Forelimb muscle (tissue), 1 donor: ENCODE results near the gene PIH1D1. TPM values are rescaled to one million over a fixed set of nuclear protein-coding genes. Genes with fewer than 3 reads are reported as not detected.

ENCODE experiments used
- polyA plus RNA-seq: library from polyadenylated mRNA; unstranded; fragments of 120-200 nt; gene quantifications from one replicate; pipeline ENCODE4 v1.2.1, GENCODE V29; 2013; ENCODE audit not compliant: insufficient read length

Gene PIH1D1
- polyA plus RNA-seq, 1 donor, result 43.1 TPM

Other genes with a start within 250 kb of the PIH1D1 start
- 1.0 TPM for gene SLC6A16, start 126.6 kb downstream of the PIH1D1 start, polyA plus RNA-seq
- gene CD37, start 116.4 kb downstream of the PIH1D1 start, polyA plus RNA-seq, result 19.9 TPM
- 54.4 TPM for gene TEAD2, start 89.4 kb downstream of the PIH1D1 start, polyA plus RNA-seq
- 2.4 TPM for gene DKKL1, start 87.9 kb downstream of the PIH1D1 start, polyA plus RNA-seq
- not detected for gene KASH5, start 63.6 kb downstream of the PIH1D1 start, polyA plus RNA-seq
- gene PTH2, start 28.4 kb downstream of the PIH1D1 start, polyA plus RNA-seq, result not detected
- gene GFY, start 26.4 kb downstream of the PIH1D1 start, polyA plus RNA-seq, result 0.09 TPM
- 1.2 TPM for gene SLC17A7, start 10.3 kb downstream of the PIH1D1 start, polyA plus RNA-seq
- 10.1 TPM for gene ALDH16A1, start 1.4 kb upstream of the PIH1D1 start, polyA plus RNA-seq
- gene FLT3LG, start 22.4 kb upstream of the PIH1D1 start, polyA plus RNA-seq, result 3.2 TPM
- gene RPL13A, start 35.8 kb upstream of the PIH1D1 start, polyA plus RNA-seq, result 5,065 TPM
- 3,524 TPM for gene RPS11, start 44.6 kb upstream of the PIH1D1 start, polyA plus RNA-seq
- 162 TPM for gene FCGRT, start 60.8 kb upstream of the PIH1D1 start, polyA plus RNA-seq
- gene RCN3, start 76.2 kb upstream of the PIH1D1 start, polyA plus RNA-seq, result 59.8 TPM
- gene NOSIP, start 128.7 kb upstream of the PIH1D1 start, polyA plus RNA-seq, result 56.5 TPM
- 0.42 TPM for gene PRRG2, start 129.5 kb upstream of the PIH1D1 start, polyA plus RNA-seq
- gene PRR12, start 139.4 kb upstream of the PIH1D1 start, polyA plus RNA-seq, result 17.4 TPM
- gene RRAS, start 188.3 kb upstream of the PIH1D1 start, polyA plus RNA-seq, result 28.3 TPM
- gene SCAF1, start 190.4 kb upstream of the PIH1D1 start, polyA plus RNA-seq, result 29.9 TPM
- 33.2 TPM for gene IRF3, start 214.0 kb upstream of the PIH1D1 start, polyA plus RNA-seq
- 28.4 TPM for gene BCL2L12, start 214.1 kb upstream of the PIH1D1 start, polyA plus RNA-seq
- 209 TPM for gene PRMT1, start 225.5 kb upstream of the PIH1D1 start, polyA plus RNA-seq
- gene ADM5, start 237.8 kb upstream of the PIH1D1 start, polyA plus RNA-seq, result 0.99 TPM
- 8.2 TPM for gene CPT1C, start 239.3 kb upstream of the PIH1D1 start, polyA plus RNA-seq